ENCODE results near the gene GJA8. TPM values are rescaled to one million over a fixed set of nuclear protein-coding genes. Genes with fewer than 3 reads are reported as not detected.

GJA8 gene
- total RNA-seq = not detected in 2 replicates

DNA sequence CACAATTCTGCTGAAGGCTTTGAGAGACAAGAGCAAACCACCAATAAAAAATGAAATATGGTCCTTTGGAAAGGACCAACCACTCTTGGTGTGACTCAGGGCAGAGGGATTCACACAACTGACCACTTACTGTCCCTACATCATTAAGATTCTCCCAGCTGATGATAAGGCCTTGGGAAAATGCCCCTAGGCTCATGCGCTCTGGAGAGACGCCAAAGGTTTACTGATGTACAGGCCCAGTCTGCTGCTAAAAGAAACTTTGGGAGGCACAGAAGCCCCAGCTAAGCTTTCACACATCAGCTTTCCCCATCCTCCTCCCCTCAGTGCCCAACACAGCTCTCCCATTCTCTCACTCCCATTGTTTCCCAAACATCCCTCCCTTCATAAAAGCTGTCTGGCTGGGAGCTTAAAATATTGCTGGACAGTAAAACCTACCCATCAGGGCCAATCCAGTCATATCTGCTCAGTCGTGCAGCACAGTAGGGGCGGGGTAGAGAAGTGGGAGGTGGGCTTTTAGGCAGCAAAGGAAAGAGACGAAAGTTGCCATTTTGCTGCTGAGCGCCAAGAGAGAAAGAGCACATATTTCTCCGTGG is at the start of gene GJA8:
Gene GJA8 (plus strand): TSS at position 543 of the 593 bp plus-strand sequence. CDS start 5,161 bp downstream, outside the sequence.

DNA sequence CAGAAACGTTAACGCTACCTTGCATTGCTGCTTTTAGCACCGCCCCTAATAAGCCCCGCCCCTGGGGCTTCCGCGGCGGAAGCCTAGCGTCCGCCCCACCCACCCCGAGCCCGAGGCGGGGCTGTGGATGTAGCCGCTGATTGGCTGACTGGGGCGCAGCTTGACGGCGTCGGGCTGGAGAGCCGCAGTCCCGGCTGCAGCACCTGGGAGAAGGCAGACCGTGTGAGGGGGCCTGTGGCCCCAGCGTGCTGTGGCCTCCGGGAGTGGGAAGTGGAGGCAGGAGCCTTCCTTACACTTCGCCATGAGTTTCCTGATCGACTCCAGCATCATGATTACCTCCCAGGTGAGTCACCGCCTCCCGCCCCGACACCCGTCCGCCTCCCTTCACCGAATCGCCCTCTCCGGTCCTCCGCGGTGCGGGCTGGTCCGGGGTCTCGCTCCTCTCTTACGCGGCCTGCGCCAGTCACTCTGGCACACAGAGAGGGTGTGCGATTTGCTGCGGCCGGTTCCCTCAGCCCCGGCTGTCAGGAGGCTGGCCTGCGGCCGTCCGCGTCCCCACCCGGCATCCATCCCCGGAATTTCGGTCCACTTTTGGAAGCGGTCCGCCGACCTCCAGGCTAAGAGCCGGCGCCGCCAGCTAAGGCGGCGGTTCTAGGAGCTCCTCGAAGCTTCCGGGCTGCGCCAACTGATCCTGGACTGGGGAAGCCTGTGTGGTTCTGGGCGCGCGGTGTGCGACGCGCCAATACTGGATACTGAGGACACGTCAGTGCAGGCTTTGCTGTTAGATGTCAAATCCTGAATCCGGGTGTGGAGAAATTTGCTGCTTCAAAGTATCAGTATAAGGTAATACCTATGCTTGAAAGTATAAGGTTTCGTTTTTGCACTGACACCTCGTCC is 25.9 kb downstream of the GJA8 start, which contains the start of gene GPR89B:
Gene GPR89B (plus strand): TSS at position 185 of the 897 bp plus-strand sequence. CDS start 117 bp downstream, at position 302.

Other genes with a start within 250 kb of the GJA8 start
- gene ACP6, start 232.3 kb upstream of the GJA8 start, total RNA-seq = 3.1 and 3.9 TPM in 2 replicates
- 2.0 and 8.8 TPM in 2 replicates for gene GJA5, start 142.2 kb upstream of the GJA8 start, total RNA-seq
- 7.8 and 22.3 TPM in 2 replicates for gene GPR89B, start 25.6 kb downstream of the GJA8 start, total RNA-seq
- gene NBPF11, start 249.5 kb downstream of the GJA8 start, total RNA-seq = 4.6 and 4.8 TPM in 2 replicates

Data from vein endothelial cell (primary cell).